Measurements from ENCODE around the gene F5. TPM values are rescaled to one million over a fixed set of nuclear protein-coding genes. Genes with fewer than 3 reads are reported as not detected.

F5 gene
- total RNA-seq, 2 donors from 2014 or later: 0.33 to 4.2 TPM

DNA sequence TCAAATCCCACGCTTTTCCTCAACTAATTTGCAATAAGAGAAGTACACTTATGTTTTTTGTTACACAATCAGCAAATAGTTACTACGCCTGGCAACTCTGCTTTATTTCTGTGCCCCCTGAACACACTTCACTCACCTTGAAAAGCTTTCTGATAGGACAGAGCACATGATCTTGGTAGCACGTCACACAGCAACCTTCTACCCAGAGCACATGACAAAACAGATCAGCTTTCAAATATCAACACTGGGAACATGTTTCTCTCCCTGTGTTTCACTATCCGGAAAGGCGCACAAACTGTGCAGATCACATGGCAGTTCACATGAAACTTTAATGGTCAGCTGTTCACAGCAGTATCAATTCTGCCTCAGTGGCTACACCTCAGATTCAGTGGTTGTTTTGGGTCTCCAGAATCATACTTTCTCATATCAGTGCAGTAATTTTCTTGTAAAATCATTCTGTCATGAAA, 102.7 kb downstream of the F5 start:
- no peaks in the 10 kb centered on the region for H3K9me3 ChIP-seq
- no peak overlapping the region for H3K4me3 ChIP-seq
- TF ChIP-seq CTCF (IDR thresholded peaks at IDR 0.05) (no peak), POLR2A (IDR thresholded peaks at IDR 0.05) (peak; percentile 39 to 73 (median 66))
- DNase-seq (peak; percentile 45 to 74 (median 70)), ATAC-seq (peak; percentile 31)
- H3K4me1 ChIP-seq: peaks cover 69% of the 10 kb centered on the region
- WGBS, 2 donors: 16 to 18% methylated on average over 5 of the region's 5 CpGs
- H3K36me3 ChIP-seq (replicated peaks in 1 of 2; ENCODE audit: insufficient read depth in 1 of 2, low read depth in 2 of 2): no peaks in the 10 kb centered on the region
- no peaks in the 10 kb centered on the region for H3K27me3 ChIP-seq
- peak overlapping the region; percentile 57 to 99 (median 98) for H3K27ac ChIP-seq
- intact Hi-C loops (cut with DNase I): no loop called here

DNA sequence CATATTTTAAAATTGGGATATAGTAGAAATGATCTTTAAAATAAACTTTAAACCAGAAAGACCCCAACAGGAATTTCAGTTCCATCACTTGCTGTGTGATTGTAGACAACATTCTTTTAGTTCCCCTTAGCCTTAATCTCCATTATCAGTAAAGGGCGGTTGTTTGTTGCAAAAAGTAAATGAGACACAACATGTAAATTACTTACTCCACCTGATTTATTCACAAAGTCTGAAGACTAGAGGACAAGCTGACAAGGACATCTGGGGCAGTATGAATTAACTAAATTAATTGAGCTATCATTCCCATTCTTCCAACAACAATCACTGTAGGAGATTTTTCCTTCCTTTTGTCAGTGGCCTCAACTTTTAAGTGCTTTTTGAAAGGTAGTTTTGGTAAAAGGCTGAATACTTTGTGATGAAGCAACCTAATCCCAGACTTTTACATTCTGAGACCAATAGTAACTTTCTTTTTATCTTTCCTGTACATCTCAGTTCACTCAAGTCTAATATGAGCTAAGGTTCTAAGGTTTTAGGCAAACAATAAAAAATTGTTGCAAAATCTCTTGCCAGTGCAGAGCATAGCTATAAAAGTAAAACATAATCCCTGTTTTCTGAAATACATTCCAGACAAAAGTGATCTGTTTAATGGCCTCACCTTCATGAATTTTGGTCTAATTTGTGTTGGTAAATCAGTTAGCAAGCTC, 106.8 kb downstream of the F5 start:
- ATAC-seq (no peak), DNase-seq (no peak)
- Histone ChIP-seq H3K4me1 (peaks cover 45% of the 10 kb centered on the region), H3K27ac (no peak overlapping the region), H3K27me3 (no peaks in the 10 kb centered on the region), H3K9me3 (no peaks in the 10 kb centered on the region), H3K36me3 (replicated peaks in 1 of 2; ENCODE audit: insufficient read depth in 1 of 2, low read depth in 2 of 2) (peaks cover 0 to 9% of the 10 kb centered on the region in 2 donors), H3K4me3 (no peak overlapping the region)
- 62% methylated on average over 1 of the region's 1 CpG for WGBS, 2 donors
- TF ChIP-seq POLR2A (IDR thresholded peaks at IDR 0.05) (no peak), CTCF (IDR thresholded peaks at IDR 0.05) (no peak)
- intact Hi-C loops (cut with DNase I): no loop called here

DNA sequence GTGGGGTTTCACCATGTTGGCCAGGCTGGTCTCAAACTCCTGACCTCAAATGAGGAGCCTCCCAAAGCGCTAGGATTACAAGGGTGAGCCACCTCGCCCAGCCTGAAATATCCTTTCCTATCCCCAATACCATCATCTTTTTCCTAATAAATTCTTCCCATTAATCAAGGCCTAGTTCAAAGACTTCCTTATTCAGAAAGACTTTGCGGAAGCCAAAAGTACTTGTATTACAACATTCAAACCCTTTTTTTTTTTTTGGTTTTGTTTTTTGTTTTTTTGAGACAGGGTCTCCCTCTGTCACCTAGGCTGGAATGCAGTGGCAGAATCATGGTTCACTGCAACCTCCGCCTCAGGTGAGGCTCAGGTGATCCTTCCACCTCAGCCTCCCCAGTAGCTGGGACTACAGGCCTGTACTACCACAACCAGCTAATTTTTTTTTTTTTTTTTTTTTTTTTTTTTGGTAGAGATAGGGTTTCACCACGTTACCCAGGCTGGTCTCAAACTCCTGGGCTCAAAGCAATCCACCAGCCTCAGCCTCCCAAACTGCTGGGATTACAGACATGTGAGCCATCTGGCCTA, 108.1 kb downstream of the F5 start:
- DNase-seq (no peak), ATAC-seq (no peak)
- Histone ChIP-seq H3K4me3 (no peak overlapping the region), H3K27me3 (no peaks in the 10 kb centered on the region), H3K4me1 (peaks cover 33% of the 10 kb centered on the region), H3K36me3 (replicated peaks in 1 of 2; ENCODE audit: insufficient read depth in 1 of 2, low read depth in 2 of 2) (peaks cover 0 to 9% of the 10 kb centered on the region in 2 donors), H3K27ac (no peak overlapping the region), H3K9me3 (no peaks in the 10 kb centered on the region)
- intact Hi-C loops (cut with DNase I): no loop called here
- TF ChIP-seq CTCF (IDR thresholded peaks at IDR 0.05): no peak
- TF ChIP-seq POLR2A (IDR thresholded peaks at IDR 0.05): no peak
- WGBS, 2 donors: 85 to 96% methylated on average over 5 of the region's 5 CpGs

GRCh38 chr1:169475806-169476387, 110.4 kb downstream of the F5 start:
- no peaks in the 10 kb centered on the region for H3K9me3 ChIP-seq
- DNase-seq: no peak
- TF ChIP-seq POLR2A (IDR thresholded peaks at IDR 0.05): no peak
- TF ChIP-seq CTCF (IDR thresholded peaks at IDR 0.05): no peak
- no peaks in the 10 kb centered on the region for H3K27me3 ChIP-seq
- 63 to 70% methylated on average over 3 of the region's 3 CpGs for WGBS, 2 donors
- ATAC-seq: peak; percentile 35
- H3K27ac ChIP-seq: peak overlapping the region in 1 of 4 donors; percentile 15
- peaks cover 0 to 9% of the 10 kb centered on the region in 2 donors for H3K36me3 ChIP-seq (replicated peaks in 1 of 2; ENCODE audit: insufficient read depth in 1 of 2, low read depth in 2 of 2)
- H3K4me3 ChIP-seq: no peak overlapping the region
- H3K4me1 ChIP-seq: peaks cover 18% of the 10 kb centered on the region
- intact Hi-C loops (cut with DNase I): no loop called here
